RPMI8226 (cell line): ENCODE measurements around the gene NUSAP1.
"Not testable (repeated sequence)": the region's sequence is repeated elsewhere in the genome, so short reads cannot be mapped to it uniquely, and the experiment has no call there.

Experiments used
- DNase-seq: peaks from one replicate; pipeline ENCODE4 v3.0.0-alpha.2; 2015

NUSAP1 gene

GRCh38 chr15:41416742-41417417, 84.2 kb downstream of the NUSAP1 start, which contains the start of gene RTF1:
Gene RTF1 (plus strand): TSS chr15:41417095. CDS start chr15:41417116, 21 bp downstream.
- DNase-seq = peak; percentile 89

DNA sequence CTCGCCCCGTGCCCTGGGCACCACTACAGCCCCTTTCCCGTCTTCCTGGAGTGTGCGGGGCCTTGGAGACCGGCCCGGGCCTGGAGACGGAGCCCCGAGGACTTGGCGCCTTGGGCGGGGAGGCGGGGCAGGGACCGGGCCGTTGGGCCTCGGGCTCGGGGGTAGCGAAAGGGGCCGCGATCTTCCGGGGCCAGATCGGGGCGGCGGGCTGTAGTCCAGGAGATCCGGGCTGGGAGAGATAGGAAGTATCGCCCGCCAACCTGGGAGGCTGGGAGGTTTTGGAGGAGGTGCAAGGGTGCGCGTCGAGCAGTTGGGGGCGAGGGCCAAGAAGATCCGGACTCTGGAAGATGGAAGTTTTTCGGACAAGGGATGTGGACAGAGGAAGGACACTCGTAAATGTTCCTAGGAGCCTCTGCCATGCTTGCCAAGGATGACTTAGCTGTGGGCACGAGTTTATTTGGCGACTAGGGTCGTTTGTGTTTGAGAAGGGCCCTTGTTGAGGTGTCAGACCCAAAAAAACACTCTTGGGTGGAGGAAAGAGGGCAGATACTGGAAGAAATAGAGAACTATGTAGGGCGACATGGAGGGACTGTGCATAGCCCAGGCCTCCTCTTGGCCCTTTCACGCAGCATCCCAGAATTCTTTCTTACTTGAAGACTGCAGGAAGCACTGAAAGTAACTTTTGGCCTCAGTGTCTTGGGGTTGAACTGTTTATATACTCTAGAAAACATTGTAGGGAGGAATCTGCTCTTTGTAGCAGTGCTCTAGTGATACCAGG, 84.9 kb downstream of the NUSAP1 start:
- DNase-seq = peak; percentile 33

GRCh38 chr15:41423979-41424659, 91.4 kb downstream of the NUSAP1 start:
- DNase-seq = no peak

DNA sequence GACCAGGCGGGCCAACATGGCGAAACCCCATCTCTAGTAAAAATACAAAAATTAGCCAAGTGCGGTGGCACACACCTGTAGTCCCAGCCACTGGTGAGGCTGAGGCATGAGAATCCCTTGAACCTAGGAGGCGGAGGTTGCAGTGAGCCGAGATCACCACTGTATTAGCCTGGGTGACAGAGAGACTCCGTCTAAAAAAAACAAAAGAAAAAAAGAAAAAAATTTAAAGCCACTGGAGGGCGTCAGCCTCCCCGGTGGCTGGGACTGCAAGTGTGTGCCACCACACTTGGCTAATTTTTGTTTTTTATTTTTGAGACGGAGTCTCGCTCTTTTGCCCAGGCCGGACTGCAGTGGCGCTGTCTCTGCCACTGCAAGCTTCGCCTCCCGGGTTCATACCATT, 92.1 kb downstream of the NUSAP1 start:
- DNase-seq = no peak

DNA sequence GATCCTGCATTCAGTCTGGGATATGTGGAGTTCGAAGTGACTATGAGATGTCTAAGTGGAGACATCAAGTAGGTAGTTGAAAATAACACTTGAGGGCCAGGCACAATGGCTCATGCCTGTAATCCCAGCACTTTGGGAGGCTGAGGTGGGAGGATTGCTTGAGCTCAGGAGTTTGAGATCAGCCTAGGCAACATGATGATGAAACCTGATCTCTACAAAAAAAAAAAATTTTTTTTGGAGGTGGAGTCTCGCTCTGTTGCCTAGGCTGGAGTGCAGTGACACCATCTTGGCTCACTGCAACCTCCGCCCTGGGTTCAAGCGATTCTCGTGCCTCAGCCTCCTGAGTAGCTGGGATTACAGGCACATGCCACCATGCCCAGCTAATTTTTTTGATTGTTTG, 93.2 kb downstream of the NUSAP1 start:
- DNase-seq = not testable (repeated sequence)

DNA sequence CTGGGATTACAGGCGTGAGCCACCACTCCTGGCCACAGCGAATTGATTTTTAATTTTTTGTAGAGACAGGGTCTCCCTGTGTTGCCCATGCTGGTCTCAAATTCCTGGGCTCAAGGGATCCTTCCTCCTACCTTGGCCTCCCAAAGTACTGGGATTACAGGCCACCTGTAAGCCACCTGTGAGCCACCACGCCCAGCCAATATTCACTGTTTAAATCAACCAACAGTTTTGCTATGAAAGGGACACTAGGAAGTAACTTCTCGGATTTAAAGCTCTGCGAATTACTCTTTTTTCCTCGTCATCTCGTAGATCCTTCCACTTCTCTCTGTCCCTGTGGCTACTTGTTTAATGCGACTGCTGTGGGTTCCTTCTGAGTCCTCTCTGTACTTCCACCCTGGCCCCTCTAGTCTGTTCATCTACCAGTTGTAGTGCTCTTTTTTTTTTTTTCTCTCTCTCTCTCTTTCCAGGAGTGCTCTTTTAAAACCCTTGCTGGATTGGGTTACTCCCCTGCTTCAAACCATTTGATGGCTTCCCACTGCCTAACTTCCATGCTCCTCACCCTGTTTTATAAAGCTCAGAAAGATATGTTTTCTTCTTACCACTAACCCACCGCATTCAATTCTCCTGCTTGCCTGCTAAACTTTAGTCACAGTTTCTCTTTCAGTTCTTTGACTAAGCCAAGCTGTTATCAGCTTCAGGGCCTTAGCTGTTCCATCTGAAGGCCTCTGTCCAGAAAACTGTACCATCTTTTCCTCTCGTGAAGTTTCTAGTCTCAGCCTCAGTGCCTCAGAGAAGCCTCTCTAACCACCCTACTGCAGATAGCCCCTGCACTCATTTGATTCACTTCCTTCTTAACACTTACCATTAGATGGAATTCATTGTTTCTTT, 96.6 kb downstream of the NUSAP1 start:
- DNase-seq = peak; percentile 17
